Stimulated activated CD8-positive, alpha-beta memory T cell treated with anti-CD3 and anti-CD28 coated beads, Interleukin-7, amount 100 ng/mL, for 24 hours (primary cell): ENCODE data around the gene COX6A2.
"Not testable (repeated sequence)": the region's sequence is repeated elsewhere in the genome, so short reads cannot be mapped to it uniquely, and the experiment has no call there.

ENCODE experiments used
- DNase-seq: peaks from one replicate; pipeline ENCODE4 v3.0.0-alpha.2; 2020; ENCODE audit warnings: low read depth

Gene COX6A2

DNA sequence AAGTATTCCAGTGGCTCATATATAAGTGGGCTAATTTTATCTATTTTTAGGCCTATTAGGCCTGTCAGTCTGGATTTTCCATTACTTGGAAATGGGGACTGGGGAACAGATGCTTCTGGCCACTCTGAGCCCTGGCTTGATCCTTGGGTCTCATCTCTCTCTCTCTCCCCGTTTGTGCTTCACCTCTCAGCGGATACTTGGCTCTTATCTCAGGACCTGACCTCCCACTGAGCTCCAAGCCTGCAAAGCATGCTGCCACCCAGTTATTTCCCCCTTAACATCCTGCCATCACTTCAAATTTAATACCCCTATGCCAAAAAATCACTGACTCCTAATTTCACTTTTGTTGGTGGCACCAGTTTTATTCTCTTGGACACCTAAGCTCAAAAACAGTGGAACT is 10.3 kb upstream of the COX6A2 start:
- no peak for DNase-seq

DNA sequence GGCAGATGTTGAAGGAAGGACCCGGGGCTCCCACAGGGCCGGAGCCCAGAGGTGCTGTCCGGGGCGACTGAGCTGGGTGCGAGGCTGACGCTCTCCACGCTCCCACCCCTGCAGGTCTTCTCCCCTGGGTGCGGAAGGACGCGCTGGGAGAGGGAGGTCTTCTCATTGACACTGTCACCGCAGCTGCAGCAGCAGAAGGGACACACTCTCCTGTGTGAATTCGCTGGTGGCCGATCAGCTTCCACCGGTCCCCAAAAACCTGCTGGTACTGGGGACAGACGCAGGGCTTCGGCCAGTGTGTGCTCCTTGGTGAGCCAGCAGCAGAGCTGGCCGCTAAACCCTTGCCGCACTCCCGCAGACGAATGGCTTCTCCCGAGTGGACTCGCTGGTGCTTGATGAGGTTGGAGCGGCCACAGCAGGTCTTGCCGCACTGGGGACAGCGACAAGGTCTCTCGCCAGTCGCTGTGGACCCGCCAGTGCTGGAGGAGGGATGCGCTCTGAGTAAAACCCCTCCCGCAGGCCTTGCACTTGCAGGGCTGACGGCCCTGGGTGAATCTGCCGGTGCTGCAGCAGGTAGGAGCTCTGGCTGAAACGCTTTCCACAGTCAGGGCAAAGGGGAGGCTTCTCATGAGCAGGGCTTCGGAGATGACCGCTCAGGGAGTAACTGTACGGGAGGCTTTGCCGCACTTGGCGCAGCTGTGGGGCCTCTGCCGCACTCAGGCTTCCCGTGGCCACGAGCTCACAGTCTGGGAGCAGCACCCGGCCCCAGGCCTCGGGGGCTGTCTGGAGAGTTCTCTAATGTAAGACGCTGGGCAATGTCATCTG is 8.3 kb upstream of the COX6A2 start:
- DNase-seq = no peak

DNA sequence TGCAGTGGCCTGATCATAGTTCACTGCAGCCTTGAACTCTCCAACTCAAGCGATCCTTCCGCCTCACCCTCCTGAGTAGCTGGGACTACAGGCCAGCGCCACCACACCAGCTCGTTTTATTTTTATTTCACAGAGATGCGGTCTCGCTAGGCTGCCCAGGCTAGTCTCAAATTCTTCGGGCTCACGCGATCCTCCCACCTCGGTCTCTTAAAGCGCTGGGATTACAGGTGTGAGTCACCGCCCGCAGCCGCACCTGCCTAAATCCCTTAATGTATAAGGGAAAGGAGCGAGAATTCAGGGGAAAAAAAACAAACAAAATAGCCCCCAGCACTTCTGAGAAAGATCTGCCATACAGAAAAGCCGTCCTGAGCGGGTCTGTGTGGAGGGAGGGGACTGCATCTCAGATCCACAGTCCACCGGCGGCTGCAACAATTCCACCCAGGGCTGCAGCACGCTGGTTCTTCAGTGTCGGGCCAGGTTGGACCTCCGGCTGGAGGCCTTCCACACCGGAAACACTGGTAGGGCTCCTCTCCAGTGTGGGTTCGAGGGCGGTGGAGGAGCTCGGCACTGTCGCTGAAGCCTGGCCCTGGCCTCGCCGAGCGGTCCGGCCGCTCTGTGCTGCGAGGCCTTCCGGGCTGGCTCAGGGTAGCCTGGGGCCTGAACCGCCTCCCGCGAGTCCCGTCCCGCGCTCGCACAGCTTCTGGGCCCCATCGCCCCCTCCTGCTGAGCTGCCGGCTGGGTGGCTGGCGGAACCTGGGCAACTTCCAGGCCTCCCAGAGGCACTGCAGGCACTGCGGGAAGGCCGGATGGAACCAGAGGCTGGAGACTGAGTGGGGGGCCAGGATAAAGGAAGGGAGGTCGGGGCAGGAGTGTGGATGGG is 7.4 kb upstream of the COX6A2 start:
- DNase-seq = no peak

DNA sequence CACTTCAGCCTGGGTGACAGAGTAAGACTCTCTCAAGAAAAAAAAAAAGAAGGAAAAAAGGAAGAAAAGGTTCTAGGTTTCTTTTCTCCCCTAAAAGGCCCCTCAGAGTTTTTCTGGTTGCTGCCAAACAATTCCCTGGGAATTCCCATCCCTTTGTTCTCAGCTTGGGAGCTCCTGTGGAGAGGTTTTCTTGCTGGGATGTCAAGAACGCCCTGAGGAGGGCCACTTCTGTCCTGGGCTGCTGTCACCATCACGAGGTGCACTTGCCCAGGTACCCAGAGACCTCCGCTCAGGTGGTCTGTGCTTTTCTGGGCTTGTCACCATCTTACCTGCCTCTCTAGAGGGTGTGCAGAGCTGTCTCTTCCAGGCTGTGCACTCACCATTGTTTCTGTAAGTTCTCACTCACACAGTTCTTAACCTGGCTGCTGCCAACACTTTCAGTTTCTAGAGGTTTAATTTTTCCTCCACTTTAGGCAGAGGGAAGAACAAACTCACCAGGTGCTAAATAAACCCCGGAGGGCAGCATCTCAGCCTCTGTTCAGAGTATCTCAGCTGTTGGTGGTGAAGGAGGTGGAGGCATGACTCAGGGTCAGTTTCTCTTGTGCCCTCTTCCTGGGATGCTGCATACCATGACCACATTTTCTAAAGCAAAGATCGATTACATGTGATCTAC is 2.4 kb upstream of the COX6A2 start:
- DNase-seq = no peak

DNA sequence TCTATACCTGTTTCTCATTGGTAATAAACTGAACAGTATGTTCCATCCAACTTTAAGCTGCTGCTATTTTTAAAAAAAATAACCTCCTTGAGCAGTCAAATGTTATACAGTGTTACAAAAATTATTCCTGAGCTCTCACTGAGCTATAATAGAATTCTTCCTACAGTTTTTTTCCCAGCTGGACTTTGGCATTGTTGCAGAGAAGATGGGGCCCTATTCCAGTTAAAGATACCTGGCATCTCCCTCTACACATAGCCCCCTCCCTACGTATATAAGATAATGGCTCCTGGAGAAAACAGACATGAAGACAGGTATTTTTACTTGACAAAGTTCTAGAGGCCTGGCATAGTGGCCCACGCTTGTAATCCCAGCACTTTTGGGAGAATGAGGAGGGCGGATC is 1.6 kb upstream of the COX6A2 start:
- no peak for DNase-seq

DNA sequence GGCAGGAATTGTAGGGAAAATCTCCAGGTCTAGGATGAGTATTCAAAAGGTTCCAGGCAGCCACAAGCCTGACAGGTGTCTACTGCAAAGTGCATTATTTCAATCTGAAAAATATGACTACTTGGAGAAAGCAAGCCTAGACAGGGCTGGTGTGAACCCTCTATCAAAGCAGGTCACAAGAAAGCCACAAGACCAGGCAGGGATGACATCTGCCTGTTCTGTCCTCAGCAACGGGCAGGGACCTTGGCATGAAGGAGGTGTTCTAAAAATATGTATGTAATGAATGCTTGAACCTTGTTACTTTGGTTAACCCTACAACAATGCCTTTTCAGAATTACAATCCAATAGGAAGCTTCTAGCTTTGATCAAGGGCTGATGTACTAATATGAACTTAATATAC is 1.2 kb upstream of the COX6A2 start:
- no peak for DNase-seq

DNA sequence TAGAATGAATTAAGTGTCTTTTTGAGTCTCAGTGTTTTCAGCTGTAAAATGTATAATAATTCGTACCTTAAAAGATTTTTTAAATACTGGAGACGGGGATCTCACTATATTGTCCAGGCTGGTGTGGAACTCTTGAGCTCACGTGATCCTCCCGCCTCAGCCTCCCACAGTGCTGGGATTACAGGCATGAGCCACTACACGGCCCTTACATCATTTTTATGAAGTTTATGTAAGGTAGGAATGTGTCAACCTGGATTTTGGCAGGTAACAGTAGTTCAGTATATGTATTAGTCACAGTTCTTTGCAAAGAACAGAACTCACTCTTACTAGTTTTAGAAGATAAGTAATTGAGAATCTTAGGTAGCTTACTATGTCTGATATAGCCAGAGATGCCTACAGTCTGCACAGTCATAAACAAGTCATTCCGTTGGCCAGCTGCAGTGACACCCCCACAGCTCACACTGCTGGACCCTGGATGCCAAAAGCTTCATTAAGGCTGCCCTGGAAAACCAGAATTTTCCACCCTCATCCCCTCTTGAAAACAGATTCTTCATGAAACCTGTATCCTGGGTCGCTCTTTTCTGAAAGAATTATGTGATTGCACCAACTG is 583 bp upstream of the COX6A2 start:
- no peak for DNase-seq

DNA sequence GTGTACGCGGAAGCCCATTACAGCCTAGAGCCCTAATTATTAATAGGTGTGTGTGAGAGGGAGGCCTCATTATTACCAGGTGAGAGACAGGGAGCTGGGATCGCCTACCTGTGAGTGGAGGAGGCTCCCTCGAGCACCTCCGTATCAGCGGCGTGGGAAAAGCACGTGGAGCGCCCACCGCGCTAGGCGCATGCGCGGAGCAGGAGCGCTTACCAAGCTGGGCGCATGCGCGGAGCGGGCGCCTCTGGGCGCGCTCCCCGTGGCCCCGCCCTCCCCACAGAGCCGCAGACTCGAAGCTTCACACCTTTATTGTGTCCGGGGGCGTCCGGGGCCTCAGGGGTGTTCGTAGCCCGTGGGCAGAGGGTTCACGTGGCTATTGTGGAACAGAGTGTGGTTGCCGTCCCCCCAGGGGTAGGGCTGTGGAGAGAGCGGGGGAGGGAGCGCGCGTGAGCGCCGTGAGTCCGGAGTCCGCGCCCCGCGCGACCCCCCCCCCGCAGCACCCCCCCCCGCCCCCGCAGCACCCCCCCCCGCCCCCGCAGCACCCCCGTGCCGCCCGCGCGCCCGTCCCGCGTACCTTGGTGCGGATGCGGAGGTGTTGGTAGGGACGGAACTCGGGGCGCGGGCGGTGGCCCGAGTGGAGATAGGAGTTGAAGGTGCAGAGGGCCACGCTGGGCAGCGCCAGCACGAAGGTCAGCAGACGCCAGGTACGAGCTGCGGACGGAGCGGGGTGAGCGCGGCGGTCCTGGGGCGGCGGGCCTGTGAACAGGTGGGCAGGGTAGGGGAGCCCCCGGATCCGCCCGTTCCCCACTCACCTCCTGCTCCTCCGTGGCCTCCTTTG is 500 bp downstream of the COX6A2 start:
- peak; percentile 38 for DNase-seq

DNA sequence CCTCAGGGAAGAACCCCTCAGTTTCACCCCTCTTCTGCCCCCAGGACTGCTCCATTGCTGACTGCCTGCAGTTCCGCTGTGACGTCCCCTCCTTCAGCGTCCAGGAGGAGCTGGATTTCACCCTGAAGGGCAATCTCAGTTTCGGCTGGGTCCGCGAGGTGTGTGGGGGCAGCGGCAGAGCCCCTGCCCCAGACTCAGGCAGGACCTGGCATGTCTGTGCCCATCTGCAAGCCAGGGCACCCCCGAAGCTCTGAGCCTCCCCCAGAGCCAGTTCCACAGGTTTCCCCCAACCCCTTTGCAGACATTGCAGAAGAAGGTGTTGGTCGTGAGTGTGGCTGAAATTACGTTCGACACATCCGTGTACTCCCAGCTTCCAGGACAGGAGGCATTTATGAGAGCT is 4.4 kb downstream of the COX6A2 start:
- DNase-seq = no peak

DNA sequence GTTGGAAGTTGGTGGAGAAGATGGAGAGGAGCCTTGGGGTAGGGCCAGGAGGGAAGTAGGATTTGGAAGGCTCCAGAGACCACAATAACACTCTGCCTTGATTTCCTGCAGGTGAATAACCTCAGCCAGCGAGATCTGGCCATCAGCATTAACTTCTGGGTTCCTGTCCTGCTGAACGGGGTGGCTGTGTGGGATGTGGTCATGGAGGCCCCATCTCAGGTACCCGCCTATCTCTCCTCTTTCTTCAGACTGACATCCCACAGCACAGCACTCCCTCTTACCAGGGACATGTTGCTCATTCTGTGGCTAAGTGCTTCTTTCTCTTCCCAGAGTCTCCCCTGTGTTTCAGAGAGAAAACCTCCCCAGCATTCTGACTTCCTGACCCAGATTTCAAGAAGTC is 4.9 kb downstream of the COX6A2 start:
- no peak for DNase-seq

DNA sequence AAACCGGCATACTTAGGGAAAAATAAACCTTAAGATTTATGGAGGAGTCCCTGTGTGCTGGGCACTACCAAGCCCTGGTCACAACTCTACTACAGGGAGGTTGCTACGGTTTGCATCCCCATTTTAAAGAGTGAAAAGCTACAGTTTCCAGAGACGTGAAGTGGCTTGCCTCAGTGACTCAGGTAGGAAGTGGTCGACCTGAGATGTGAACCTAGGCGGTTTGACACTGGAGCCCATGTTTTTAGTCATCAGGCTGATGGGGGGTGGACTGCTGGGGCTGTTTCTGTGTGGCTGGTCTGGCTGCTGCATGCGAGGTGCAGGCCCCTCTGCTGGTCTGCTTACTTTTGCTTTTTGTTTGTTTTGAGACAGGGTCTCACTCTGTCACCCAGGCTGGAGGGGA is 6.6 kb downstream of the COX6A2 start:
- no peak for DNase-seq

DNA sequence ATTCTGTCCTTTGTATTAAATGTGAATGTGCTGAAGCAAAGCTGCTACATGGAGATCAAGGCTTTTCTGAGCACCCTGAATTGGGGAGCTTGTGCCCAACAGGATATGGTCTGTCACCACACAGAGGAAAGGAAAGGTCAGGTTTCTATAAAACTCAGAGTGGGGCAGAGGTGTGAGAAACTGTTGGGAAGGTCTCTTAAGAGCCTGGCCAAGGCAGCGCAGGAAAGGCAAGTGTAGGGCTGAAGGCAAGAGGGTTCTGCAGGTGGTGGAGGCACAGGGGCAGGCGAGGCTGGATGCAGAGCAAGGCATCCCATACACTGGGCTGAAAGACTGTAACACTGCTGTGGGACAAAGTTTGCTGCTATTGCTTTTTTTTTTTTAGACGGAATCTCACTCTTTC is 8.1 kb downstream of the COX6A2 start:
- DNase-seq = no peak

DNA sequence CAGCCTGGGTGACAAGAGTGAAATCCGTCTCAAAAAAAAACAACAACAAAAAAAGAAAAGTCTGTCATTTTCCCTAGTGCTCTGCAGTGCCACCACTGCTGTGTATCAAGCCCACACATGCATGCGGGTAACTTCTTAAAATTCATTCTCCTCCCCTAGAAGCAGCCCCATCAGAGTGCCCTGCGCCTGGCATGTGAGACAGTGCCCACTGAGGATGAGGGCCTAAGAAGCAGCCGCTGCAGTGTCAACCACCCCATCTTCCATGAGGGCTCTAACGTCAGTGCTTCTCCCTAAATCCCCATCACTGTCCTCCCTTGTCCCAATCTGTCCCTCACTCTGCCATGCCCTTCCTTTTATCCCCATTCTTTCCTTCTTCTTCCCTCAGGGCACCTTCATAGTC is 10.2 kb downstream of the COX6A2 start:
- DNase-seq = no peak

DNA sequence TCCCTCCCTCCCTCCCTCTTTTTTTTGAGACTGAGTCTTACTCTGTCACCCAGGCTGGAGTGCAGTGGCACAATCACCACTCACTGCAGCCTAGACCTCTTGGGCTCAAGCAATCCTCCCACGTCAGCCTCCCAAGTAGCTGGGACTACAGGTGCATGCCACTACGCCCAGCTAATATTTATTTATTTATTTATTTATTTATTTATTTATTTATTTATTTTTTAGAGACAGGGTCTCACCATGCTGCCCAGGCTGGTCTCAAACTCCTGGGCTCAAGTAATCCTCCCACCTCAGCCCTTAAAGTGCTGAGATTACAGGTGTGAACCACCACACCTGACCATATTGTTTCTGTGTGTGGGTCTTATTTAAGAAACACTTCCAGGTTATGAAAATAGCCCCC is 11.1 kb downstream of the COX6A2 start:
- not testable (repeated sequence) for DNase-seq

DNA sequence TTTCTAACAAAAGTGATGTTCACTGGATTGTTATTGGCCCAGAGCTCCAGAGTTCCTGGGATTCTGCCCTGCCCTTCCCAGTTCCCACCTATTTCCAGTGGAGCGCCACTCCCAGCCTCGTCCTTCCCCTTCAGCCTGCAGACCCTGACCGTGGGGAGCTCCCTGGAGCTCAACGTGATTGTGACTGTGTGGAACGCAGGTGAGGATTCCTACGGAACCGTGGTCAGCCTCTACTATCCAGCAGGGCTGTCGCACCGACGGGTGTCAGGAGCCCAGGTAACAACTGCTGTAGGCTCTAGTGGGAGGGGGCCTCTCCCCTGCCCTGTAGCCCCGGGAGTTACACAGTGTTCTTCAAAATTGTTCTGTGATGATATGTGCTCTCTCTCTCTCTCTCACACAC is 11.8 kb downstream of the COX6A2 start:
- DNase-seq = no peak

DNA sequence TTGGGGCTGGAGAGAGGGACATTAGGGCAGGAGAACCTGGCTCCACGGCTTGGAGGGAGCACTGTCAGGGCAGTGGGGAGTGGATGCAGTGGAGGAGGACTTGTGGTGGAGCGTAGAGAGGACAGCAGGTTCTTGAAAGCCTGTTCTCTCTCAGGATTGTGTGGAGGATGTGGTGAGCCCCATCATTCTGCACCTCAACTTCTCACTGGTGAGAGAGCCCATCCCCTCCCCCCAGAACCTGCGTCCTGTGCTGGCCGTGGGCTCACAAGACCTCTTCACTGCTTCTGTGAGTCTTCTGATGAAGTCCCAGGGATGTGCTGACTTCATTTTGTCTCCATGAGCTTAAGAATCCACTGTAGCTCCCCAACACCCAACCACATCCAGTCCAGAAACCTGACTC is 13.5 kb downstream of the COX6A2 start:
- no peak for DNase-seq

DNA sequence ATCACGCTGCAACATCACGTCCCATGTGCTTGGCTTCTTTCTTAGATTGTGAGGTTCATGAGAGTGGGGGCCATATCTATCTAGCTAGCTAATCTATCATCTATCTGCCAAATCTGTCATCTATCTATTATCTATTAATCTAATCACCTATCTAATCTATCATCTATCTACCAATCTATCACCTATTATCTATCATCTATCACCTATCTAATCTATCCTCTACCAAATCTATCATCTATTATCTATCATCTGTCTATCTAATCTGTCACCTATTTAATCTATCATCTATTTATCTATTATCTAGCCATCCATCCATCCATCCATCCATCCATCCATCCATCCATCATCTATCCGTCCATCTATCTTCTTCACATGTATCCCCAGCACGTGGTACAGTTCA is 14.2 kb downstream of the COX6A2 start:
- no peak for DNase-seq

DNA sequence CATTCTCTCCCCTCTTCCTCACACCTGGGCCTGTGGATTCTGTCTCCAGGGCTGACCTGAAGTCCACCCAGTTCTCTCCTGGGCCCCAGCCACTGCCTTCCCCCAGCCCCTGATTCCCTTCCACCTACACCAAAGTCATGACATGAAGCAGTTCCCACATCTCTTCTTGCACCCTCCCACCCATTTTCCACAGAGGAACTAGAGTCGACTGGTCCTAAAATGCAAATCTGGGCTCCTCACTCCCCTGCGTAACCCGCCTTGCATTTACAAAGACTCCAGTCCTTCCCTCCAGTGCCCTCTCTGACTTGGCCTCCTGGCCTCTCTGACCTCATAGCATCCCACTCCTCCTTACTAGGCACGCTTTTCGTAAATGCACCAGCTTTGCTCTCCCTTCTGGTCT is 14.8 kb downstream of the COX6A2 start:
- no peak for DNase-seq

DNA sequence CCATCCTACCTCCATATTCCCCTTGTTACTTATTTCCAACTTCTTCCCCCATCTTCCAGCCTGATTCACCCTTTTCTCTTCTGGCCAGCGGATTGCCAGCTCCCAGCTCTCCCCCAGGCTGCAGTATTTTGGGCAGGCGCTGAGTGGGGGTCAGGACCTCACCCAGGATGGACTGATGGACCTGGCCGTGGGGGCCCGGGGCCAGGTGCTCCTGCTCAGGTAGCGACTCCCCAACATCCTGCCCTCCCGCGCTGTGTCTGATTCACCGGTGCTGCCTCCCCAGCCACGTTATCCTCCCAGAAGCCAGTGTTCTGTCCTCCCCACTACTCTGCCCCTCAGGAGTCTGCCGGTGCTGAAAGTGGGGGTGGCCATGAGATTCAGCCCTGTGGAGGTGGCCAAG is 15.4 kb downstream of the COX6A2 start:
- DNase-seq = no peak

DNA sequence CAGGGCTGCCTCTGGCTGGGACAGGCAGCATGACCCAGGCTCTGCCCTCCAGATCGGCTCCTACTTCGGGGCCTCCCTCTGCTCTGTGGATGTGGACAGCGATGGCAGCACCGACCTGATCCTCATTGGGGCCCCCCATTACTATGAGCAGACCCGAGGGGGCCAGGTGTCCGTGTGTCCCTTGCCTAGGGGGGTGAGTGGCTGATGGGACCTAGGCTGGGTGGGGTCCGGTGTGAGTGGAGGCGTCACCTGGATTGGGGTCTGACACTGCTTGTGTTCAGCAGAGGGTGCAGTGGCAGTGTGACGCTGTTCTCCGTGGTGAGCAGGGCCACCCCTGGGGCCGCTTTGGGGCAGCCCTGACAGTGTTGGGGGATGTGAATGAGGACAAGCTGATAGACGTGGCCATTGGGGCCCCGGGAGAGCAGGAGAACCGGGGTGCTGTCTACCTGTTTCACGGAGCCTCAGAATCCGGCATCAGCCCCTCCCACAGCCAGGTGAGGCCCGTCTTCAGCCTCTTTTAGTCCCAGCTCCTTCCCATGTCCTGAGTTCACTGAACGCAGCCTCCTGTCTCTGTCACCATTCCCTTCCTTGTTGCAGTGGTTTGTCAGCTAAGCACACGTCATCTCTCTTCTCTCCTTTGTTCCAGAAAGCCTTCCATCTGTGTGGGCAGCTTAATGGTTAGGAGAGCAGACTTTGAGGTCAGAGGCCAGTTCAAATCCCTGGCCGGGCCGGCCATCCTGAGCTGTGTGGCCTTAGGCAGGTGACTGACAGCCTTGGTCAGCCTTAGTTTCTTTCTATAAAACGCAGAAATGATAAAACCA is 16.9 kb downstream of the COX6A2 start:
- DNase-seq = no peak

DNA sequence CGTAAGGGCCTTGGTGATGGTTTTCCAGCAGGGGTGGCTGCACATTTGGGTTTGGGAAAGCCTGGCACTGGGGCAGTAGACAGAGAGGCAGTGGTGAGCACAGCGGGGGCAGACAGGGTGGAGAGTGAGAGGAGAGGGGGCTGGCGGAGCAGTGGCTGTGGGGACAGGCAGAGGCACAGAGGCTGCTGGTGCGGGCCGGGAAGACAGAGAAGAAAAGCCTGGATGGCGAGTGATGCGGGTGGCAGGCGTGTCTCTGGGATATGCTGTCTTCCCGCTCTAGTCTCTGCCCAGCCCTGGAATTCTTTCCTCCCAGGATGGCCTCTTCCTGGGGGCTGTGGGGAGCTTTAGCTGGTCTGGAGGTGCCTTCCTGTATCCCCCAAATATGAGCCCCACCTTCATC is 18.1 kb downstream of the COX6A2 start:
- no peak for DNase-seq
